Mesodermal cell (in vitro differentiated cells): ENCODE data around the gene WNK2.

Source experiments
- H3K27ac ChIP-seq: 2 replicates; pipeline ENCODE4 v1.7.0; 2013; ENCODE audit warnings: mild to moderate bottlenecking, low read depth, low read length, moderate library complexity; ENCODE audit not compliant: severe bottlenecking
- H3K36me3 ChIP-seq: 2 replicates; pipeline ENCODE4 v1.7.1; 2013; ENCODE audit warnings: mild to moderate bottlenecking, low read length, moderate library complexity; ENCODE audit not compliant: control insufficient read depth, insufficient read depth
- H3K4me1 ChIP-seq: one replicate; pipeline ENCODE4 v1.7.1; 2013; ENCODE audit warnings: mild to moderate bottlenecking, low read length; ENCODE audit not compliant: insufficient read depth, control insufficient read depth, poor library complexity, severe bottlenecking
- H3K4me3 ChIP-seq: 2 replicates; pipeline ENCODE4 v1.7.0; 2013; ENCODE audit warnings: low read length, control low read depth, mild to moderate bottlenecking; ENCODE audit not compliant: insufficient read depth, poor library complexity, severe bottlenecking; ENCODE audit errors: extremely low read depth
- H3K9me3 ChIP-seq: 2 replicates; pipeline ENCODE4 v1.7.1; 2013; ENCODE audit warnings: mild to moderate bottlenecking, low read length, moderate library complexity; ENCODE audit not compliant: control insufficient read depth
- WGBS, 2 experiments: methylation state at CpG; one replicate each; pipeline ENCODE4 v1.1.5; 2013; ENCODE audit warnings: missing lambda C conversion rate in 2 of 2; ENCODE audit not compliant: insufficient coverage in 2 of 2; 5-methylcytosine and 5-hydroxymethylcytosine counted together

WNK2 gene

GRCh38 chr9:93196096-93197055 is 12.4 kb downstream of the WNK2 start:
- H3K4me3 ChIP-seq = no peak overlapping the region
- H3K36me3 ChIP-seq = no peaks in the 10 kb centered on the region
- H3K27ac ChIP-seq = no peak overlapping the region
- 89 to 94% methylated on average over 6 to 9 of the region's 9 CpGs for WGBS, 2 experiments
- no peaks in the 10 kb centered on the region for H3K9me3 ChIP-seq
- H3K4me1 ChIP-seq = no peaks in the 10 kb centered on the region

GRCh38 chr9:93197670-93198069 is 13.7 kb downstream of the WNK2 start:
- Histone ChIP-seq H3K36me3 (no peaks in the 10 kb centered on the region), H3K4me3 (no peak overlapping the region), H3K27ac (no peak overlapping the region), H3K9me3 (no peaks in the 10 kb centered on the region), H3K4me1 (no peaks in the 10 kb centered on the region)
- WGBS, 2 experiments = 92 to 96% methylated on average over 8 to 9 of the region's 9 CpGs

GRCh38 chr9:93198117-93198837 is 14.3 kb downstream of the WNK2 start:
- WGBS, 2 experiments = 90 to 96% methylated on average over 3 to 6 of the region's 10 CpGs
- no peak overlapping the region for H3K27ac ChIP-seq

GRCh38 chr9:93198838-93199625 is 15.1 kb downstream of the WNK2 start:
- Histone ChIP-seq H3K36me3 (no peaks in the 10 kb centered on the region), H3K27ac (no peak overlapping the region), H3K4me1 (no peaks in the 10 kb centered on the region), H3K9me3 (no peaks in the 10 kb centered on the region), H3K4me3 (no peak overlapping the region)
- 84 to 89% methylated on average over 11 to 16 of the region's 16 CpGs for WGBS, 2 experiments

More at GRCh38 chr9:93198117-93198837, 14.3 kb downstream of the WNK2 start:
- Histone ChIP-seq H3K4me1 (no peaks in the 10 kb centered on the region), H3K36me3 (no peaks in the 10 kb centered on the region), H3K9me3 (no peaks in the 10 kb centered on the region), H3K4me3 (no peak overlapping the region)

- Histone ChIP-seq H3K9me3 (no peaks in the 10 kb centered on the region), H3K27ac (no peak overlapping the region), H3K4me3 (no peak overlapping the region), H3K4me1 (peaks cover 4% of the 10 kb centered on the region), H3K36me3 (no peaks in the 10 kb centered on the region)
- 95 to 97% methylated on average over 8 of the region's 9 CpGs for WGBS, 2 experiments
Observed at GRCh38 chr9:93200449-93200742, 16.5 kb downstream of the WNK2 start.

GRCh38 chr9:93200989-93201334 is 17.0 kb downstream of the WNK2 start:
- H3K4me3 ChIP-seq = no peak overlapping the region
- no peaks in the 10 kb centered on the region for H3K36me3 ChIP-seq
- H3K4me1 ChIP-seq = peaks cover 6% of the 10 kb centered on the region
- peak overlapping the region; percentile 56 for H3K27ac ChIP-seq
- WGBS, 2 experiments = 33 to 78% methylated on average over 3 to 4 of the region's 5 CpGs
- no peaks in the 10 kb centered on the region for H3K9me3 ChIP-seq

GRCh38 chr9:93203026-93203717 is 19.2 kb downstream of the WNK2 start:
- H3K27ac ChIP-seq = no peak overlapping the region
- H3K4me3 ChIP-seq = no peak overlapping the region
- H3K4me1 ChIP-seq = peaks cover 9% of the 10 kb centered on the region
- no peaks in the 10 kb centered on the region for H3K9me3 ChIP-seq
- H3K36me3 ChIP-seq = no peaks in the 10 kb centered on the region
- 85 to 86% methylated on average over 7 to 11 of the region's 11 CpGs for WGBS, 2 experiments

GRCh38 chr9:93203718-93204469 is 20.0 kb downstream of the WNK2 start:
- WGBS, 2 experiments = 90% methylated on average over 9 to 15 of the region's 15 CpGs
- no peak overlapping the region for H3K4me3 ChIP-seq
- H3K9me3 ChIP-seq = no peaks in the 10 kb centered on the region
- no peak overlapping the region for H3K27ac ChIP-seq
- H3K36me3 ChIP-seq = no peaks in the 10 kb centered on the region
- peaks cover 9% of the 10 kb centered on the region for H3K4me1 ChIP-seq

- H3K27ac ChIP-seq = peak overlapping the region; percentile 41
- WGBS, 2 experiments = 80 to 96% methylated on average over 3 to 4 of the region's 4 CpGs
- peaks cover 9% of the 10 kb centered on the region for H3K4me1 ChIP-seq
- no peaks in the 10 kb centered on the region for H3K9me3 ChIP-seq
- H3K36me3 ChIP-seq = no peaks in the 10 kb centered on the region
- no peak overlapping the region for H3K4me3 ChIP-seq
Observed at GRCh38 chr9:93204470-93205043, 20.6 kb downstream of the WNK2 start.
